ENCODE data around the gene FEN1. TPM values are rescaled to one million over a fixed set of nuclear protein-coding genes. Genes with fewer than 3 reads are reported as not detected.

FEN1 gene
- total and polyA plus RNA-seq, 12 donors: 3.9 to 32.0 (median 10.0) TPM

GRCh38 chr11:61779666-61780525, 12.8 kb upstream of the FEN1 start:
- Histone ChIP-seq H3K36me3 (replicated peaks in 1 of 2) (peaks cover 0 to 6% of the 10 kb centered on the region in 2 donors), H3K27me3 (no peaks in the 10 kb centered on the region), H3K4me1 (replicated peaks in 1 of 2) (peaks cover 0 to 11% of the 10 kb centered on the region in 2 donors), H3K9me3 (replicated peaks in 1 of 3) (no peaks in the 10 kb centered on the region), H3K27ac (no peak overlapping the region), H3K4me3 (no peak overlapping the region)
- WGBS, 4 donors: 86 to 99% (median 94%) methylated on average over 10 to 14 of the region's 14 CpGs
- DNase-seq: no peak
- TF ChIP-seq CTCF (IDR thresholded peaks at IDR 0.05) (no peak), POLR2A (IDR thresholded peaks at IDR 0.05) (no peak)
- intact Hi-C loops (cut with DNase I): loop anchor here in 1 of 2 donors (10.0 kb wide), 2 partner anchors 175 to 335 kb away; partner anchors contain the start of gene BEST1

GRCh38 chr11:61780581-61781162, 12.0 kb upstream of the FEN1 start:
- H3K4me1 ChIP-seq (replicated peaks in 1 of 2): peaks cover 0 to 11% of the 10 kb centered on the region in 2 donors
- no peaks in the 10 kb centered on the region for H3K27me3 ChIP-seq
- intact Hi-C loops (cut with DNase I): loop anchor here in 1 of 2 donors (10.0 kb wide), 2 partner anchors 174 to 334 kb away; partner anchors contain the start of gene BEST1
- H3K36me3 ChIP-seq (replicated peaks in 1 of 2): peaks cover 0 to 7% of the 10 kb centered on the region in 2 donors
- H3K4me3 ChIP-seq: no peak overlapping the region
- no peak overlapping the region for H3K27ac ChIP-seq
- no peaks in the 10 kb centered on the region for H3K9me3 ChIP-seq (replicated peaks in 1 of 3)
- TF ChIP-seq POLR2A (IDR thresholded peaks at IDR 0.05) (no peak), CTCF (IDR thresholded peaks at IDR 0.05) (no peak)
- WGBS, 4 donors: 80 to 96% (median 82%) methylated on average over 4 to 9 of the region's 9 CpGs
- no peak for DNase-seq

GRCh38 chr11:61781585-61781984, 11.1 kb upstream of the FEN1 start:
- Histone ChIP-seq H3K36me3 (replicated peaks in 1 of 2) (peaks cover 0 to 16% of the 10 kb centered on the region in 2 donors), H3K4me3 (no peak overlapping the region), H3K9me3 (replicated peaks in 1 of 3) (no peaks in the 10 kb centered on the region), H3K4me1 (replicated peaks in 1 of 2) (peaks cover 0 to 11% of the 10 kb centered on the region in 2 donors), H3K27me3 (no peaks in the 10 kb centered on the region), H3K27ac (no peak overlapping the region)
- 69 to 92% (median 91%) methylated on average over 2 to 5 of the region's 5 CpGs; no CpG with 5 or more reads in 1 of the 4 donors for WGBS, 4 donors
- TF ChIP-seq POLR2A (IDR thresholded peaks at IDR 0.05) (no peak), CTCF (IDR thresholded peaks at IDR 0.05) (no peak)
- DNase-seq: no peak
- intact Hi-C loops (cut with DNase I): loop anchor here in 1 of 2 donors (10.0 kb wide), 2 partner anchors 173 to 333 kb away; partner anchors contain the start of gene BEST1

- Histone ChIP-seq H3K4me3 (no peak overlapping the region), H3K27me3 (no peaks in the 10 kb centered on the region), H3K9me3 (replicated peaks in 1 of 3) (no peaks in the 10 kb centered on the region), H3K36me3 (replicated peaks in 1 of 2) (peaks cover 0 to 23% of the 10 kb centered on the region in 2 donors), H3K4me1 (replicated peaks in 1 of 2) (peaks cover 0 to 6% of the 10 kb centered on the region in 2 donors), H3K27ac (no peak overlapping the region)
- DNase-seq: no peak
- TF ChIP-seq POLR2A (IDR thresholded peaks at IDR 0.05) (no peak), CTCF (IDR thresholded peaks at IDR 0.05) (no peak)
- intact Hi-C loops (cut with DNase I): loop anchor here in 1 of 2 donors (10.0 kb wide), 2 partner anchors 173 to 333 kb away; partner anchors contain the start of gene BEST1
- WGBS, 4 donors: 86 to 95% (median 90%) methylated on average over 3 of the region's 3 CpGs
Measured at GRCh38 chr11:61782299-61782698, 10.4 kb upstream of the FEN1 start.
